H9 (cell line): ENCODE data around the gene DOC2B. TPM values are rescaled to one million over a fixed set of nuclear protein-coding genes. Genes with fewer than 3 reads are reported as not detected.
A peak's percentile ranks its signal among the peaks of the same experiment; 100 is the strongest.

Experiments
- DNase-seq: peaks from one replicate; pipeline ENCODE4 v3.0.0-alpha.2; 2017
- H2AFZ ChIP-seq: one replicate; pipeline ENCODE4 v1.6.1; 2013; ENCODE audit warnings: mild to moderate bottlenecking, low read length, control low read depth, moderate library complexity
- H2AK5ac ChIP-seq: 2 replicates; pipeline ENCODE4 v1.6.1; 2013; ENCODE audit warnings: low read length, control low read depth, mixed read lengths; ENCODE audit not compliant: insufficient read length
- H2BK120ac ChIP-seq: one replicate; pipeline ENCODE4 v1.6.1; 2013; ENCODE audit warnings: low read depth, mild to moderate bottlenecking, low read length, control low read depth, inconsistent platforms; ENCODE audit not compliant: poor library complexity, severe bottlenecking
- H2BK12ac ChIP-seq: 2 replicates; pipeline ENCODE4 v1.6.1; 2013; ENCODE audit warnings: low read length, control low read depth, mixed read lengths, low read depth; ENCODE audit not compliant: insufficient read length
- H2BK15ac ChIP-seq: 2 replicates; pipeline ENCODE4 v1.6.1; 2013; ENCODE audit warnings: low read depth, low read length, control low read depth
- H2BK20ac ChIP-seq: one replicate; pipeline ENCODE4 v1.6.1; 2013; ENCODE audit warnings: low read depth, mild to moderate bottlenecking, low read length, control low read depth, inconsistent platforms; ENCODE audit not compliant: poor library complexity, severe bottlenecking
- H2BK5ac ChIP-seq: 2 replicates; pipeline ENCODE4 v1.6.1; 2013; ENCODE audit warnings: low read length, control low read depth, mixed read lengths; ENCODE audit not compliant: insufficient read length
- H3K14ac ChIP-seq: 2 replicates; pipeline ENCODE4 v1.6.1; 2013; ENCODE audit warnings: low read length, control low read depth; ENCODE audit not compliant: insufficient read depth
- H3K18ac ChIP-seq: 2 replicates; pipeline ENCODE4 v1.6.1; 2013; ENCODE audit warnings: low read depth, mild to moderate bottlenecking, mixed read lengths, low read length, control low read depth; ENCODE audit not compliant: insufficient read length
- H3K23ac ChIP-seq: 2 replicates; pipeline ENCODE4 v1.6.1; 2013; ENCODE audit warnings: low read length, control low read depth, mixed read lengths, low read depth; ENCODE audit not compliant: insufficient read length
- H3K23me2 ChIP-seq: 2 replicates; pipeline ENCODE4 v1.6.1; 2013; ENCODE audit warnings: low read depth, mild to moderate bottlenecking, mixed read lengths, low read length, control low read depth; ENCODE audit not compliant: insufficient read length, poor library complexity, severe bottlenecking
- H3K27ac ChIP-seq: 2 replicates; pipeline ENCODE4 v1.5.1; 2013; ENCODE audit warnings: low read length, control low read depth, mixed read lengths, low read depth; ENCODE audit not compliant: insufficient read length
- H3K27me3 ChIP-seq: 2 replicates; pipeline ENCODE4 v1.6.1; 2013; ENCODE audit warnings: low read length, control low read depth, inconsistent platforms; ENCODE audit not compliant: insufficient read depth
- H3K4ac ChIP-seq: 2 replicates; pipeline ENCODE4 v1.6.1; 2013; ENCODE audit warnings: low read depth, mild to moderate bottlenecking, control low read depth, inconsistent platforms, low read length, moderate library complexity
- H3K4me1 ChIP-seq: 2 replicates; pipeline ENCODE4 v1.6.1; 2013; ENCODE audit warnings: low read length, control low read depth, inconsistent platforms; ENCODE audit not compliant: insufficient read depth
- H3K4me2 ChIP-seq: 2 replicates; pipeline ENCODE4 v1.6.1; 2013; ENCODE audit warnings: low read length, control low read depth, mixed read lengths; ENCODE audit not compliant: insufficient read length, insufficient read depth
- H3K56ac ChIP-seq: 2 replicates; pipeline ENCODE4 v1.6.1; 2013; ENCODE audit warnings: low read depth, mild to moderate bottlenecking, mixed read lengths, low read length, control low read depth; ENCODE audit not compliant: insufficient read length
- H3K79me1 ChIP-seq: 2 replicates; pipeline ENCODE4 v1.6.1; 2013; ENCODE audit warnings: low read depth, mild to moderate bottlenecking, moderate library complexity, low read length, control low read depth, inconsistent platforms; ENCODE audit not compliant: insufficient read depth, poor library complexity, severe bottlenecking
- H3K79me2 ChIP-seq: 2 replicates; pipeline ENCODE4 v1.6.1; 2013; ENCODE audit warnings: low read length, control low read depth, inconsistent platforms; ENCODE audit not compliant: insufficient read depth
- H3K9ac ChIP-seq: 2 replicates; pipeline ENCODE4 v1.6.1; 2013; ENCODE audit warnings: low read length, control low read depth, mixed read lengths; ENCODE audit not compliant: insufficient read length; ENCODE audit errors: extremely low read depth
- H3K9me3 ChIP-seq: one replicate; pipeline ENCODE4 v1.6.1; 2013; ENCODE audit warnings: low read depth, low read length, inconsistent platforms; ENCODE audit not compliant: control insufficient read depth
- H3T11ph ChIP-seq: one replicate; pipeline ENCODE4 v1.6.1; 2013; ENCODE audit warnings: mild to moderate bottlenecking, low read length, control low read depth, inconsistent platforms
- H4K20me1 ChIP-seq: one replicate; pipeline ENCODE4 v1.6.1; 2013; ENCODE audit not compliant: control insufficient read depth, insufficient read length, insufficient read depth
- H4K5ac ChIP-seq: 2 replicates; pipeline ENCODE4 v1.6.1; 2013; ENCODE audit warnings: low read depth, mild to moderate bottlenecking, mixed read lengths, low read length, control low read depth; ENCODE audit not compliant: insufficient read length
- H4K8ac ChIP-seq: replicated peaks from 2 replicates; pipeline ENCODE4 v1.6.1; 2013; ENCODE audit warnings: low read length, control low read depth, mixed read lengths, low read depth; ENCODE audit not compliant: insufficient read length
- H4K91ac ChIP-seq: 2 replicates; pipeline ENCODE4 v1.6.1; 2013; ENCODE audit warnings: low read depth, mild to moderate bottlenecking, moderate library complexity, mixed read lengths, low read length, control low read depth; ENCODE audit not compliant: insufficient read length
- H3K27ac Mint-ChIP-seq, 3 experiments: 2 replicates in 2 of 3; 3 replicates in 1 of 3; pipeline ENCODE4 v1.8.0; 2020 to 2021; ENCODE audit warnings: mixed read lengths in 3 of 3, mild to moderate bottlenecking in 1 of 3, moderate library complexity in 1 of 3
- H3K27me3 Mint-ChIP-seq: 2 replicates; pipeline ENCODE4 v1.8.0; 2021; ENCODE audit warnings: low read depth, mild to moderate bottlenecking, moderate library complexity, mixed read lengths
- H3K36me3 Mint-ChIP-seq, 3 experiments: 2 replicates in 2 of 3; 3 replicates in 1 of 3; pipeline ENCODE4 v1.8.0; 2020 to 2021; ENCODE audit warnings: low read depth in 3 of 3, mixed read lengths in 3 of 3; ENCODE audit not compliant: insufficient read depth in 1 of 3
- H3K4me1 Mint-ChIP-seq, 2 experiments: 2 replicates each; pipeline ENCODE4 v1.8.0; 2020; ENCODE audit warnings: mixed read lengths in 2 of 2
- H3K4me3 Mint-ChIP-seq, 2 experiments: 2 replicates in 1 of 2; 3 replicates in 1 of 2; pipeline ENCODE4 v1.8.0; 2020 to 2021; ENCODE audit warnings: mild to moderate bottlenecking in 2 of 2, mixed read lengths in 2 of 2, moderate library complexity in 1 of 2
- H3K9me3 Mint-ChIP-seq, 2 experiments: 2 replicates in 1 of 2; 3 replicates in 1 of 2; pipeline ENCODE4 v1.8.0; 2020; ENCODE audit warnings: mild to moderate bottlenecking in 2 of 2, mixed read lengths in 2 of 2, moderate library complexity in 1 of 2
- WGBS: extraction: QIAGEN DNeasy Blood & Tissue Kit; methylation state at CpG from one replicate; pipeline ENCODE4 v1.1.7; 2013; ENCODE audit warnings: missing lambda C conversion rate, low lambda C conversion rate, mixed read lengths; ENCODE audit not compliant: insufficient read length; ENCODE audit errors: extremely low coverage; 5-methylcytosine and 5-hydroxymethylcytosine counted together
- total RNA-seq: library from RNA; stranded (reverse); gene quantifications from 2 replicates; pipeline ENCODE4 v1.2.1, GENCODE V29; 2021
- TF ChIP-seq, protein P1 (sequence below): fragments of 200-600 bp; sonication (generic); conservative IDR thresholded peaks from 3 replicates; pipeline ENCODE4 v1.8.0; 2021; ENCODE audit warnings: antibody characterized with exemption, mild to moderate bottlenecking

DOC2B gene
- total RNA-seq, 1 experiment from 2014 or later, result 2.1 TPM

GRCh38 chr17:179781-180380, 1.6 kb downstream of the DOC2B start:
- WGBS, result no CpG with 5 or more reads among the region's 32 CpGs
- Histone ChIP-seq H4K8ac (no peak overlapping the region), H2AK5ac (no peak overlapping the region), H3K4me2 (peak overlapping the region; percentile 51), H3K4ac (no peak overlapping the region), H3K9me3 (no peaks in the 10 kb centered on the region), H3K56ac (no peak overlapping the region), H3K23ac (no peak overlapping the region), H3K14ac (no peak overlapping the region), H3T11ph (no peak overlapping the region), H4K91ac (no peak overlapping the region), H3K27me3 (peaks cover 11% of the 10 kb centered on the region; the same call in 1 of the 2 replicates), H4K5ac (no peak overlapping the region), H2BK20ac (no peak overlapping the region), H2BK5ac (no peak overlapping the region), H2AFZ (no peak overlapping the region), H3K23me2 (peaks cover 4% of the 10 kb centered on the region), H3K79me1 (no peaks in the 10 kb centered on the region), H2BK12ac (no peak overlapping the region), H2BK15ac (no peak overlapping the region), H2BK120ac (no peak overlapping the region), H3K9ac (no peak overlapping the region), H3K79me2 (no peaks in the 10 kb centered on the region), H3K18ac (no peak overlapping the region), H4K20me1 (no peaks in the 10 kb centered on the region), H3K27ac (no peak overlapping the region), H3K4me1 (no peaks in the 10 kb centered on the region)
- H3K9me3 Mint-ChIP-seq, result no peaks in the 10 kb centered on the region; a peak in 1 of 5 replicates
- H3K4me1 Mint-ChIP-seq, result peaks cover 13 to 15% of the 10 kb centered on the region in 2 experiments
- no peak overlapping the region for H3K27ac Mint-ChIP-seq
- peaks cover 69% of the 10 kb centered on the region for H3K27me3 Mint-ChIP-seq
- DNase-seq, result peak; percentile 55
- TF ChIP-seq, protein P1, sequence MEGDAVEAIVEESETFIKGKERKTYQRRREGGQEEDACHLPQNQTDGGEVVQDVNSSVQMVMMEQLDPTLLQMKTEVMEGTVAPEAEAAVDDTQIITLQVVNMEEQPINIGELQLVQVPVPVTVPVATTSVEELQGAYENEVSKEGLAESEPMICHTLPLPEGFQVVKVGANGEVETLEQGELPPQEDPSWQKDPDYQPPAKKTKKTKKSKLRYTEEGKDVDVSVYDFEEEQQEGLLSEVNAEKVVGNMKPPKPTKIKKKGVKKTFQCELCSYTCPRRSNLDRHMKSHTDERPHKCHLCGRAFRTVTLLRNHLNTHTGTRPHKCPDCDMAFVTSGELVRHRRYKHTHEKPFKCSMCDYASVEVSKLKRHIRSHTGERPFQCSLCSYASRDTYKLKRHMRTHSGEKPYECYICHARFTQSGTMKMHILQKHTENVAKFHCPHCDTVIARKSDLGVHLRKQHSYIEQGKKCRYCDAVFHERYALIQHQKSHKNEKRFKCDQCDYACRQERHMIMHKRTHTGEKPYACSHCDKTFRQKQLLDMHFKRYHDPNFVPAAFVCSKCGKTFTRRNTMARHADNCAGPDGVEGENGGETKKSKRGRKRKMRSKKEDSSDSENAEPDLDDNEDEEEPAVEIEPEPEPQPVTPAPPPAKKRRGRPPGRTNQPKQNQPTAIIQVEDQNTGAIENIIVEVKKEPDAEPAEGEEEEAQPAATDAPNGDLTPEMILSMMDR, result no peak
- H3K36me3 Mint-ChIP-seq, result no peaks in the 10 kb centered on the region; a peak in 1 of 7 replicates
- peak overlapping the region; percentile 55 to 75 for H3K4me3 Mint-ChIP-seq
